ENCODE data around the gene TRAF7. TPM values are rescaled to one million over a fixed set of nuclear protein-coding genes. Genes with fewer than 3 reads are reported as not detected.

The TRAF7 gene
- total RNA-seq, 2 experiments from 2014 or later: 53.6 to 82.3 TPM

DNA sequence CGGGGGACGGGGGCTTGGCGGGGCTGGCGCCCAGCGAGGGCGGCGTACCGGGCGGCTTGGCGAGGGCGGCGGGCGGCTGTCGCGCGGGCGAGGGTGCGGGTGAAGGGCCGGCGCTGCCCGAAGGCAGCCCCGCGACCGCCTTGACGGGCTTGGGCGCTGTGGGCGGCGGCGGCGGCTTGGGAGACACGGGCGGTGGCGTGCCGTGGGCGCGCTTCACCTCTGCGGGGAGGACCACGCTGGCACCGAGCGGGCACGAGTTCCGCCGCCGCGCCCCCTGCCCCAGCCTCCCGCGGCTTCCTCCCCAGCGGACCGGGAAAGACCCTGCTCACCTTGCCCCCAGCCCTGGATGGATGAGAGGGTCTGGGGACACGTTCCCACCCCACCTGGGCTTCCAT is 23.5 kb downstream of the TRAF7 start:
- no peak for TF ChIP-seq EZH2phosphoT487 (IDR thresholded peaks at IDR 0.05; ENCODE audit: borderline replicate concordance, low read depth, low read length)
- TF ChIP-seq, protein P1, sequence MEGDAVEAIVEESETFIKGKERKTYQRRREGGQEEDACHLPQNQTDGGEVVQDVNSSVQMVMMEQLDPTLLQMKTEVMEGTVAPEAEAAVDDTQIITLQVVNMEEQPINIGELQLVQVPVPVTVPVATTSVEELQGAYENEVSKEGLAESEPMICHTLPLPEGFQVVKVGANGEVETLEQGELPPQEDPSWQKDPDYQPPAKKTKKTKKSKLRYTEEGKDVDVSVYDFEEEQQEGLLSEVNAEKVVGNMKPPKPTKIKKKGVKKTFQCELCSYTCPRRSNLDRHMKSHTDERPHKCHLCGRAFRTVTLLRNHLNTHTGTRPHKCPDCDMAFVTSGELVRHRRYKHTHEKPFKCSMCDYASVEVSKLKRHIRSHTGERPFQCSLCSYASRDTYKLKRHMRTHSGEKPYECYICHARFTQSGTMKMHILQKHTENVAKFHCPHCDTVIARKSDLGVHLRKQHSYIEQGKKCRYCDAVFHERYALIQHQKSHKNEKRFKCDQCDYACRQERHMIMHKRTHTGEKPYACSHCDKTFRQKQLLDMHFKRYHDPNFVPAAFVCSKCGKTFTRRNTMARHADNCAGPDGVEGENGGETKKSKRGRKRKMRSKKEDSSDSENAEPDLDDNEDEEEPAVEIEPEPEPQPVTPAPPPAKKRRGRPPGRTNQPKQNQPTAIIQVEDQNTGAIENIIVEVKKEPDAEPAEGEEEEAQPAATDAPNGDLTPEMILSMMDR (conservative IDR thresholded peaks at IDR 0.05; ENCODE audit: low read length): no peak
- Histone ChIP-seq H3K27ac (ENCODE audit: low read depth, low read length, poor library complexity, severe bottlenecking) (no peak overlapping the region), H3K36me3 (ENCODE audit: insufficient read depth, low read length) (peaks cover 56% of the 10 kb centered on the region), H3K9me3 (ENCODE audit: low read length) (no peaks in the 10 kb centered on the region), H3K79me2 (ENCODE audit: insufficient read depth, low read depth, low read length) (no peaks in the 10 kb centered on the region), H3K4me2 (ENCODE audit: low read length) (no peak overlapping the region), H4K20me1 (ENCODE audit: insufficient read depth, low read length) (no peaks in the 10 kb centered on the region), H3K9me2 (ENCODE audit: insufficient read depth, low read length) (no peaks in the 10 kb centered on the region), H3K4me1 (ENCODE audit: insufficient read depth, low read length, poor library complexity, severe bottlenecking) (no peaks in the 10 kb centered on the region), H3K4me3 (ENCODE audit: low read depth, low read length, poor library complexity, severe bottlenecking) (no peak overlapping the region), H2AFZ (ENCODE audit: low read length) (no peak overlapping the region)
- DNase-seq (ENCODE audit: low spot score): no peak
- intact Hi-C loops (cut with micrococcal nuclease; ENCODE audit: unreplicated experiment): no loop called here
- ChIA-PET CTCF (ENCODE audit: unreplicated experiment) (no interaction called here), POLR2A (no interaction called here)
- no TSS peak for BruUV-seq (replicated peaks)

DNA sequence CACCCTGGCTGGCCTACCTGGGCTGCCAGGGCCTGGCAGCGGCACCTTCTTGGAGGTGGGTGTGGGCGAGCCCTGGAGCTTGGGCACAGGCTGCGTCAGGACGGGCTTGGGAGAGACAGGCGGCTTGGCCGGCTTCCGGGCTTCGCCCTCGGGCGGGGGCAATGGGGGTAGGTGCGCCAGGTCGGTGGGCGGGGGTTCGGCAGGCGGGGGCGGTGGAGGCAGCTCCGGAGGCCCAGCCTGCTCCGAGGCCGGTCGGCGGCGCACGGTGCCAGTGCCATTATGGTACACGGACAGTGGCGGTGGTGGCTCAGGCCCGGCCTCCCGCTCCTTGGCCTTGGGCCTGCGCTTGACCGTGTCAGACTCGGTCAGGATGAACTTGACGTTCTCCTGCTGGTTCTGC is 24.0 kb downstream of the TRAF7 start:
- no peak overlapping the region for H3K4me3 ChIP-seq (ENCODE audit: low read depth, low read length, poor library complexity, severe bottlenecking)
- H3K9me3 ChIP-seq (ENCODE audit: low read length): no peaks in the 10 kb centered on the region
- no peak overlapping the region for H3K4me2 ChIP-seq (ENCODE audit: low read length)
- CTCF ChIA-PET (ENCODE audit: unreplicated experiment): no interaction called here
- H3K9me2 ChIP-seq (ENCODE audit: insufficient read depth, low read length): no peaks in the 10 kb centered on the region
- DNase-seq (ENCODE audit: low spot score): no peak
- H2AFZ ChIP-seq (ENCODE audit: low read length): no peak overlapping the region
- H3K27ac ChIP-seq (ENCODE audit: low read depth, low read length, poor library complexity, severe bottlenecking): no peak overlapping the region
- intact Hi-C loops (cut with micrococcal nuclease; ENCODE audit: unreplicated experiment): no loop called here
- BruUV-seq (replicated peaks): no TSS peak
- peaks cover 51% of the 10 kb centered on the region for H3K36me3 ChIP-seq (ENCODE audit: insufficient read depth, low read length)
- POLR2A ChIA-PET: no interaction called here
- TF ChIP-seq, protein P1 (conservative IDR thresholded peaks at IDR 0.05; ENCODE audit: low read length): no peak
- TF ChIP-seq EZH2phosphoT487 (IDR thresholded peaks at IDR 0.05; ENCODE audit: borderline replicate concordance, low read depth, low read length): no peak
- no peaks in the 10 kb centered on the region for H3K79me2 ChIP-seq (ENCODE audit: insufficient read depth, low read depth, low read length)
- no peaks in the 10 kb centered on the region for H3K4me1 ChIP-seq (ENCODE audit: insufficient read depth, low read length, poor library complexity, severe bottlenecking)
- no peaks in the 10 kb centered on the region for H4K20me1 ChIP-seq (ENCODE audit: insufficient read depth, low read length)

DNA sequence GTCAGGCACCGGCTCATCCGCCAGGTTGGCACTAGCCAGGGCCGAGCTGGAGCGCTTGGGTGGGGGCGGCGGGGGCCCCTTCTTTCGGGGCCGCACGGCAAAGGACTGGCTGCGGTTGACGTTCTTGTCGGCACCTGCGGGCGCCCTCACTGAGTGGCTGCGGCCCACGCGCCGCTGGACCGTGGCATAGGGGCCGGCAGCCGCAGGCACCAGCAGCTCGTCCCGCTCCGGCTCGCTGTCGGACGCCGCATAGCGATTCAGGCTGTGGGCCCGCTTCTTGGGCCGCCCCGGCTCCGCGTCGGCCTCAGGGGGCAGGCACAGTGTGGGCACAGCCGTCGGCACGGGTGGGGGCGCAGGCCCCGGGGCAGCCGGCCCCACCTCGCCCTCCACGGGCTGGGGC is 24.9 kb downstream of the TRAF7 start:
- ChIA-PET CTCF (ENCODE audit: unreplicated experiment) (no interaction called here), POLR2A (no interaction called here)

More for the DNA sequence above, 24.9 kb downstream of the TRAF7 start:
- TF ChIP-seq, protein P1 (conservative IDR thresholded peaks at IDR 0.05; ENCODE audit: low read length): no peak
- no peak for TF ChIP-seq EZH2phosphoT487 (IDR thresholded peaks at IDR 0.05; ENCODE audit: borderline replicate concordance, low read depth, low read length)
- Histone ChIP-seq H3K9me2 (ENCODE audit: insufficient read depth, low read length) (no peaks in the 10 kb centered on the region), H3K4me3 (ENCODE audit: low read depth, low read length, poor library complexity, severe bottlenecking) (no peak overlapping the region), H3K9me3 (ENCODE audit: low read length) (no peaks in the 10 kb centered on the region), H4K20me1 (ENCODE audit: insufficient read depth, low read length) (no peaks in the 10 kb centered on the region), H2AFZ (ENCODE audit: low read length) (no peak overlapping the region), H3K27ac (ENCODE audit: low read depth, low read length, poor library complexity, severe bottlenecking) (no peak overlapping the region), H3K4me2 (ENCODE audit: low read length) (no peak overlapping the region), H3K4me1 (ENCODE audit: insufficient read depth, low read length, poor library complexity, severe bottlenecking) (no peaks in the 10 kb centered on the region), H3K79me2 (ENCODE audit: insufficient read depth, low read depth, low read length) (no peaks in the 10 kb centered on the region), H3K36me3 (ENCODE audit: insufficient read depth, low read length) (peaks cover 42% of the 10 kb centered on the region)
- BruUV-seq (replicated peaks): no TSS peak
- intact Hi-C loops (cut with micrococcal nuclease; ENCODE audit: unreplicated experiment): no loop called here
- no peak for DNase-seq (ENCODE audit: low spot score)
